DND-41 (cell line): ENCODE measurements around the gene CCNY.

ENCODE experiments used
- EZH2 ChIP-seq: IDR thresholded peaks from 3 replicates; pipeline ENCODE4 v1.6.1; 2012; ENCODE audit warnings: borderline replicate concordance, low read depth, mild to moderate bottlenecking, moderate library complexity, low read length, inconsistent platforms; ENCODE audit not compliant: severe bottlenecking
- TF ChIP-seq, protein P1 (sequence below): IDR thresholded peaks from 2 replicates; pipeline ENCODE4 v1.5.1; 2012; ENCODE audit warnings: borderline replicate concordance, low read length, moderate library complexity, mild to moderate bottlenecking; ENCODE audit not compliant: poor library complexity, severe bottlenecking; ENCODE audit errors: extremely low read depth

DNA sequence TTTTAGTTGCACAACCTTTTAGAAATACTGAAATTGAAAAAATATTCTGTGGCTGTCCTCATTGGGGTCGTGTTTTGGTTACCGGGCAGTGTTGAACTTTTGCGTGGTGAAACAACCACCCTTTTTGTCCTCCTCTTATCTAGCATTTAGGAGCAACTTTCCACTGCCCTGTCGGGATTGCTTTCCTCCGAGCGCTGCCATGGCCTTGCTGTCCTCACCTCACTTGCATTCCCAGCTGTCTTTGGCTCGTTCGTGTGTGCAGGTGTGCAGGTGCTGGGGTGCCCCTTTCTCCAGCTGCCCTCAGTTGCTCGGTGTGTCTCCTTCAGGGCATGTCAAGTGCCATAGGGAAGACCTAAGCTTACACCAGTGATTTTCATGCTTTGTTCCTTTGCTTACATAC lies 151.9 kb downstream of the CCNY start:
- TF ChIP-seq, protein P1, sequence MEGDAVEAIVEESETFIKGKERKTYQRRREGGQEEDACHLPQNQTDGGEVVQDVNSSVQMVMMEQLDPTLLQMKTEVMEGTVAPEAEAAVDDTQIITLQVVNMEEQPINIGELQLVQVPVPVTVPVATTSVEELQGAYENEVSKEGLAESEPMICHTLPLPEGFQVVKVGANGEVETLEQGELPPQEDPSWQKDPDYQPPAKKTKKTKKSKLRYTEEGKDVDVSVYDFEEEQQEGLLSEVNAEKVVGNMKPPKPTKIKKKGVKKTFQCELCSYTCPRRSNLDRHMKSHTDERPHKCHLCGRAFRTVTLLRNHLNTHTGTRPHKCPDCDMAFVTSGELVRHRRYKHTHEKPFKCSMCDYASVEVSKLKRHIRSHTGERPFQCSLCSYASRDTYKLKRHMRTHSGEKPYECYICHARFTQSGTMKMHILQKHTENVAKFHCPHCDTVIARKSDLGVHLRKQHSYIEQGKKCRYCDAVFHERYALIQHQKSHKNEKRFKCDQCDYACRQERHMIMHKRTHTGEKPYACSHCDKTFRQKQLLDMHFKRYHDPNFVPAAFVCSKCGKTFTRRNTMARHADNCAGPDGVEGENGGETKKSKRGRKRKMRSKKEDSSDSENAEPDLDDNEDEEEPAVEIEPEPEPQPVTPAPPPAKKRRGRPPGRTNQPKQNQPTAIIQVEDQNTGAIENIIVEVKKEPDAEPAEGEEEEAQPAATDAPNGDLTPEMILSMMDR: no peak
- TF ChIP-seq EZH2: no peak
